Parietal lobe (tissue), 2 donors: Measurements from ENCODE around the gene ZNF45. TPM values are rescaled to one million over a fixed set of nuclear protein-coding genes. Genes with fewer than 3 reads are reported as not detected.

Experiments
- small RNA-seq: library from RNA; depleted of rRNA; stranded (forward); fragments of <200 nt; gene quantifications from one replicate; pipeline ENCODE3, GENCODE V24; 2014; ENCODE audit warnings: low replicate concordance
- total RNA-seq: library from RNA; depleted of rRNA; stranded (reverse); fragments of >200 nt; gene quantifications from one replicate; pipeline ENCODE4 v1.2.3, GENCODE V29; 2014

ZNF45 gene
- total RNA-seq, result 36.6 TPM

DNA sequence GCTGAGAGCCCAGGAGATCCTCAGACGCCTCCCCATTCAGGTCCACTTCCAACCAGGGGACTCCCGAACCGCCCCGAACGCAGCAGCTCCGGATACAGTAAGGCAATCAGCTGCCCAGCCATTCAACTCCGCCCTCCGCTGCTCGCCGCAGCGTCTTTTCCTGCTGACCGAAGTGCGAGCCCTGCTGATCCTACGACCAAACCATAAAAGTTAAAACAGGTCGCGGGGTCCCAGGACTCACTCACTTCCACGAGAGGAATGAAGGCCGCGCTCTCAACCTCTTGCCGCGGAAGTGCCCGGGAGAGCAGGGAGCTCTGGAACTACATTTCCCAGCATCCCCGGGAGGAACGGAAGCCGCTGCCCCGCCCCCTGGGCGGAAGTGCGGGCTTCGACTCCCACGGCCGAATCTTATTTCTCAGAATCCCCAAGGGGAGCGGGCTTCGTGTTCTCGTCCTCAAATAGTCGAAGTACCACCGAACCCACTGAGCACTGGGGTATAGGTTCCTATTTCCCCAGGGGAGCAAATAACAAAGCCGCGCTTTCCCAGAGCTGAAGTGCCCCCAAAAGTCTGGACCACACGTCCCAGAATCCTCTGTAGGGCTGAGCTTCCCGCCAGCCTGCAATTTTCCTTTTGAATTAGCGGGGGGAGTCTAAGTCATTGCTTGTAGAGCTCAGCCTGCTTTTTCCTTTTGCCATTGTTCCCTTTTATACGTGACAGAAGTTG, at the start of gene ZNF45:
Gene ZNF45 (minus strand): TSS at position 298 of the 724 bp plus-strand sequence. CDS start 13,097 bp downstream, outside the sequence.

DNA sequence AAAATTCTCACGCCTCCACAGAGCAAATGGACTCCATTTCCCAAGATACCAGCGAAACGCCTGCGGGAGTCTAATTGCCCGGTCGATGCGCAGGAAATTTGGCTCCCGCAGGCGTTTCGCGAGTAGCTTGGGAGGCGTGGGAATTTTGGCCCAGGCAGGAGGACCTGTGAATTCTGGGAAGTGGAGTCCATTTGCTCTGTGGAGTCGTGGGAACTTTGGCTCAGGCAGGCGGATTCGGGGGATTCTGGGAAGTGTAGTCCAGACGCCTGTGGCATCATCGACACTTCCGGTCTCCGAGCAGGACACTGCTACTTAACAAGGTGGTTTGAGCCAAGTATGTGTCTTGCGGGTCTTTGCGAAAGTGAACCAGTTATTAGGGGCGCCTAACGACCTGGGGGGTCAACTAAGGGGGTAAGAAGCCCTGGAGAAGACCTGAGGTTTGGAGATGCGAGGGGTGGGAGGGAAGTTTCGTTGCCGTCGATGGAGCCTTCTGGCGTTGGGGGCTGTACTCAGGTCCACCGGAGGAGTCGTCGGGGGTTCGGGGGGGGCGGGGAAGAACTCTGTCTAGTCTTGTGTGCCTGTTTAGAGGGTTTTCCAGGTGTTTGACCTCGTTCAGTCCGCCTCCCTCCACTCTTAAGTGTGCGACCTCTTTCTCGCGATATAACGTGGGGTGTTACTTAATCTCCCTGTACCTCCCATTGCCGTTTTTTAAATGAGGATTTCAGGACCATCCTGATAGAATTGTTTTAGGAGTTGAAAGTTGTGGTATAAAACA, 49.0 kb upstream of the ZNF45 start, which contains the start of gene ZNF155:
Gene ZNF155 (plus strand): TSS at position 277 of the 775 bp plus-strand sequence. CDS start 4,356 bp downstream, outside the sequence.

DNA sequence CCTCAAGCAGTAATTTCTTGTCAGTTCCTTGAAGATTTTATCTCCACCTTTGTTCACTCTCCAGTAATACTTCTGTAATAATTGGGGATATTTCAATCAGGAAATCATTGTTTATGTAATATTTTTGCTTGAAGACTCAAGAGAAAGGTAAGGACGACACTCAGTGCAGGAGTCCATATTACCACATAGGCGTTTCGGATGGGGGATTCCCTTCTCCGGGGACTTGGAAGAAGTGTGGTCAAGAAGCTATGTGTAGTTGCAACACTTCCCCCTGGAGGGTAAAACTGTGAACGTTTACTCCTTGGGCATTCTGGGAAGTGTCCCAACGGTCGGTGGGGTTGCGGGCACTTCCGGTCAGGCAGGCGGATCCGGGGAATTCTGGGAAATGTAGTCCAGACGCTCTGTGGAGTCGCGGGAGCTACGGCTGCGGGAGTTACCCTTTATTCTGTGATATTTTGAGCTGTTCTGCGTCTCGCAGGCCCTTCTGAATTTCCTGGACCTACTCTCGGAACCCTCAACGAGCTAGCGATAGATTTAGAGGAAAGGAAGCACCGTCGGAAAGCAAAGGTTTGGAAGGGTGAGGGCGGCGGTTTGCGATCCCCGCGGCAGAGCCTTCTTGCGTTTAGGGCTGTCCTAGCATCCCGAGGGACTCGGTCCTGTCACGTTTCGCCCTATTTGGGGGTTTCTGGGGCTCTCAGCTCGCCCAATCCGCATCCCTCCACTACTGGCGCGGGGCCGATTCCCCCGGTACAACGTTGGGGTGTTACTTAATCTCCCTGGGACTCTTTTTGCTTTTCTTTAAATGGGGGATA, 16.0 kb upstream of the ZNF45 start, which contains the start of gene ZNF221:
Gene ZNF221 (plus strand): TSS at position 395 of the 812 bp plus-strand sequence. CDS start 11,499 bp downstream, outside the sequence.

DNA sequence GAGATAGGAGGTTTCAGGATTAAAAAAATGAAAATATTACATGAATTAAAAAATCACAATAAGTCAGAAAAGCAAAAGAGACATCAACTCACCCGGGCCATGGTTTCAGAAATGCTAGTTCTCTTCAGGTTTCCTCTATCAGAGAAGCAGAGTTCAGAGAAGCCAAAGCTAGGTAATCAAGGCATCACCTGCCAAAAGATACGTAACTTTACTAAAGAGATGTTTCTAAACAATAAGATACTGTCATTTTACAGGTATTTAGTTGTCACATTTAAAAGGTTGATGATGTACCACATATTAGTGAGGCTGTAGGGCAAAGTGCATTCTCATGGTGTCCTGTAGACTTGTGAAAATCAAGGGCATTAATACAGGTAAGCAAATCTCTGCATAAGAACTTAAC, 51.2 kb downstream of the ZNF45 start, which contains the start of gene ZNF404:
Gene ZNF404 (minus strand): TSS at position 101 of the 400 bp plus-strand sequence.

Small RNA genes lying within 50 kb of the gene (small RNA-seq; reads per million reads assigned to genes)
- not detected for gene AC006213.5

Other genes with a start within 250 kb of the ZNF45 start
- gene IRGC, start 219.2 kb downstream of the ZNF45 start, total RNA-seq, result not detected
- gene SMG9, start 180.3 kb downstream of the ZNF45 start, total RNA-seq, result 18.5 TPM
- not detected for gene KCNN4, start 154.3 kb downstream of the ZNF45 start, total RNA-seq
- 4.7 TPM for gene LYPD5, start 132.8 kb downstream of the ZNF45 start, total RNA-seq
- 71.1 TPM for gene ZNF283, start 108.0 kb downstream of the ZNF45 start, total RNA-seq
- gene ZNF404, start 51.3 kb downstream of the ZNF45 start, total RNA-seq, result 8.8 TPM
- 41.0 TPM for gene ZNF221, start 15.9 kb upstream of the ZNF45 start, total RNA-seq
- 20.7 TPM for gene ZNF155, start 48.9 kb upstream of the ZNF45 start, total RNA-seq
- 8.8 TPM for gene ZNF230, start 67.7 kb upstream of the ZNF45 start, total RNA-seq
- gene ZNF222, start 90.1 kb upstream of the ZNF45 start, total RNA-seq, result 14.7 TPM
- gene ZNF223, start 116.8 kb upstream of the ZNF45 start, total RNA-seq, result 15.3 TPM
- gene ZNF284, start 136.9 kb upstream of the ZNF45 start, total RNA-seq, result 10.3 TPM
- gene ZNF224, start 159.1 kb upstream of the ZNF45 start, total RNA-seq, result 61.3 TPM
- gene ZNF225, start 178.1 kb upstream of the ZNF45 start, total RNA-seq, result 15.0 TPM
- 39.8 TPM for gene ZNF234, start 206.3 kb upstream of the ZNF45 start, total RNA-seq
- 96.7 TPM for gene ZNF226, start 229.8 kb upstream of the ZNF45 start, total RNA-seq